ENCODE data around the gene CYB561A3.

DNA sequence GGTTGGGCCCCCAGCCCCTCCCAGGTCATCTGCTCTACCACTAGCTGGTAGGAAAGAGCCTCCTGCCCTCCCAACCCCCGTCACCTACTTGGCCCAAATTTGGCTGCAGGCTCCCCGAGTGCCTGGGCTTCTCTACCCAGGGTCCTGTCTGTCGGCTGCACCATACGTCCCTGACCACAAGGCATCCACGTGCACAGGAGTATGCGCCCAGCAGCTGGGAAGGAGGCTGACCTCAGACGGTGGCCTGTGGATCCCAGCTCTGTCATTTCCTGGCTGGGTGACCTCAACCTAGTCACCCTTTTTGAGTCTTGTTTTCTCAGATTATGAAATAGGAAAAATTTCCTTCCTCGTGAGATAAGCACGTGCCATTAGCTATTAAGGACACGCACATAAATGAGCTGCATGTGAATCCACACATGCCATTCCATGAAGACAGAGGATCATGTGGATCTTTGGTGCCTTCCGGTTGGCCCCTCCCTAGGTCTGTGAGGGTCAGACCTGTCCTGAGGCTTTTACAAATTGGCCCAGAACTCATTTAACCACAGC lies 13.7 kb downstream of the CYB561A3 start:
- TF ChIP-seq, protein P1, sequence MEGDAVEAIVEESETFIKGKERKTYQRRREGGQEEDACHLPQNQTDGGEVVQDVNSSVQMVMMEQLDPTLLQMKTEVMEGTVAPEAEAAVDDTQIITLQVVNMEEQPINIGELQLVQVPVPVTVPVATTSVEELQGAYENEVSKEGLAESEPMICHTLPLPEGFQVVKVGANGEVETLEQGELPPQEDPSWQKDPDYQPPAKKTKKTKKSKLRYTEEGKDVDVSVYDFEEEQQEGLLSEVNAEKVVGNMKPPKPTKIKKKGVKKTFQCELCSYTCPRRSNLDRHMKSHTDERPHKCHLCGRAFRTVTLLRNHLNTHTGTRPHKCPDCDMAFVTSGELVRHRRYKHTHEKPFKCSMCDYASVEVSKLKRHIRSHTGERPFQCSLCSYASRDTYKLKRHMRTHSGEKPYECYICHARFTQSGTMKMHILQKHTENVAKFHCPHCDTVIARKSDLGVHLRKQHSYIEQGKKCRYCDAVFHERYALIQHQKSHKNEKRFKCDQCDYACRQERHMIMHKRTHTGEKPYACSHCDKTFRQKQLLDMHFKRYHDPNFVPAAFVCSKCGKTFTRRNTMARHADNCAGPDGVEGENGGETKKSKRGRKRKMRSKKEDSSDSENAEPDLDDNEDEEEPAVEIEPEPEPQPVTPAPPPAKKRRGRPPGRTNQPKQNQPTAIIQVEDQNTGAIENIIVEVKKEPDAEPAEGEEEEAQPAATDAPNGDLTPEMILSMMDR (IDR thresholded peaks at IDR 0.05): no peak
- TF ChIP-seq POLR2A (IDR thresholded peaks at IDR 0.05): no peak

All from Peyer's patch (tissue), 4 donors.